Measurements from ENCODE around the gene CLEC2D. TPM values are rescaled to one million over a fixed set of nuclear protein-coding genes. Genes with fewer than 3 reads are reported as not detected.

Gene CLEC2D
- total and polyA plus RNA-seq, 2 donors (not counting 3 experiments of a cell fraction or from before 2014, with no cell fraction given), result 1.8 to 4.1 TPM

DNA sequence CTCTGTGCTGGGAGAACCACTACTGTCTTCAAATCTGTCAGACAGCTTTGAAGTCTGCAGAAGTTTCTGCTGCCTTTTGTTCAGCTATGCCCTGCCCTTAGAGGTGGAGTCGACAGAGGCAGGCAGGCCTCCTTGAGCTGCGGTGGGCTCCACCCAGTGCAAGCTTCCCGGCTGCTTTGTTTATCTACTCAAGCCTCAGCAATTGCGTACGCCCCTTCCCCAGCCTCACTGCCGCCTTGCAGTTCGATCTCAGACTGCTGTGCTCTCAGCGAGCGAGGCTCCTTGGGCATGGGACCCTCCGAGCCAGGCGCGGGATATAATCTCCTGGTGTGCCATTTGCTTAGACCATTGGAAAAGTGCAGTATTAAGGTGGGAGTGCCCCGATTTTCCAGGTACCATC is 36.7 kb upstream of the CLEC2D start:
- Histone ChIP-seq H3K27me3 (ENCODE audit: control insufficient read depth in 2 of 2, insufficient read depth in 2 of 2, low read length in 2 of 2) (no peaks in the 10 kb centered on the region), H3K36me3 (ENCODE audit: control insufficient read depth in 2 of 2, extremely low read depth in 1 of 2, insufficient read depth in 2 of 2, low read length in 2 of 2) (no peaks in the 10 kb centered on the region), H3K79me2 (ENCODE audit: control insufficient read depth, insufficient read depth, low read length) (no peaks in the 10 kb centered on the region), H3K9ac (replicated peaks; ENCODE audit: extremely low read depth, insufficient read depth, low read length) (no peak overlapping the region), H3K9me3 (replicated peaks; ENCODE audit: control insufficient read depth, insufficient read depth, low read length) (no peaks in the 10 kb centered on the region), H3K4me3 (replicated peaks in 1 of 3; ENCODE audit: insufficient read depth in 1 of 3, low read depth in 1 of 3, low read length in 3 of 3) (no peak overlapping the region), H4K20me1 (replicated peaks; ENCODE audit: control insufficient read depth, extremely low read depth, insufficient read depth, low read length) (no peaks in the 10 kb centered on the region), H2AFZ (ENCODE audit: low read depth, low read length) (no peak overlapping the region), H3K4me2 (ENCODE audit: insufficient read depth, low read length) (no peak overlapping the region), H3K9me1 (replicated peaks; ENCODE audit: control insufficient read depth, extremely low read depth, insufficient read depth, low read length) (no peaks in the 10 kb centered on the region), H3K27ac (ENCODE audit: insufficient read depth, low read depth, low read length) (no peak overlapping the region), H3K4me1 (ENCODE audit: control insufficient read depth, extremely low read depth, insufficient read depth, low read length) (no peaks in the 10 kb centered on the region)
- intact Hi-C loops (cut with micrococcal nuclease), result loop anchor here (5.0 kb wide), 1 partner anchor 295 kb away; no protein-coding TSS in a partner anchor
- POLR2A ChIA-PET, result no interaction called here
- DNase-seq (ENCODE audit: low read depth, low spot score) (no peak), FAIRE-seq (no peak)
- dilution Hi-C loops (cut with MboI; ENCODE audit: extremely low pct_ligation_motif_present, low sequenced_read_pairs), result no loop called here
- BruUV-seq (replicated peaks), result no TSS peak
- TF ChIP-seq EZH2 (IDR thresholded peaks at IDR 0.05; ENCODE audit: borderline replicate concordance, low read depth, low read length, severe bottlenecking), result no peak
- no peak for TF ChIP-seq POLR2A (IDR thresholded peaks at IDR 0.05; ENCODE audit: low read depth, low read length)
- no peak for TF ChIP-seq JUN (IDR thresholded peaks at IDR 0.05; ENCODE audit: borderline replicate concordance, insufficient read depth, insufficient read length, low read depth)
- no peak for TF ChIP-seq FOS (IDR thresholded peaks at IDR 0.05; ENCODE audit: borderline replicate concordance, insufficient read depth, low read length)
- no peak for TF ChIP-seq POLR2AphosphoS5 (IDR thresholded peaks at IDR 0.05; ENCODE audit: insufficient read depth, low read depth, low read length)
- no peak for TF ChIP-seq GATA2 (IDR thresholded peaks at IDR 0.05; ENCODE audit: insufficient read depth, insufficient read length, low read depth, low read length)
- TF ChIP-seq, protein P1, sequence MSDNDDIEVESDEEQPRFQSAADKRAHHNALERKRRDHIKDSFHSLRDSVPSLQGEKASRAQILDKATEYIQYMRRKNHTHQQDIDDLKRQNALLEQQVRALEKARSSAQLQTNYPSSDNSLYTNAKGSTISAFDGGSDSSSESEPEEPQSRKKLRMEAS (IDR thresholded peaks at IDR 0.05; ENCODE audit: insufficient read depth, insufficient read length), result no peak
- TF ChIP-seq, protein P2, sequence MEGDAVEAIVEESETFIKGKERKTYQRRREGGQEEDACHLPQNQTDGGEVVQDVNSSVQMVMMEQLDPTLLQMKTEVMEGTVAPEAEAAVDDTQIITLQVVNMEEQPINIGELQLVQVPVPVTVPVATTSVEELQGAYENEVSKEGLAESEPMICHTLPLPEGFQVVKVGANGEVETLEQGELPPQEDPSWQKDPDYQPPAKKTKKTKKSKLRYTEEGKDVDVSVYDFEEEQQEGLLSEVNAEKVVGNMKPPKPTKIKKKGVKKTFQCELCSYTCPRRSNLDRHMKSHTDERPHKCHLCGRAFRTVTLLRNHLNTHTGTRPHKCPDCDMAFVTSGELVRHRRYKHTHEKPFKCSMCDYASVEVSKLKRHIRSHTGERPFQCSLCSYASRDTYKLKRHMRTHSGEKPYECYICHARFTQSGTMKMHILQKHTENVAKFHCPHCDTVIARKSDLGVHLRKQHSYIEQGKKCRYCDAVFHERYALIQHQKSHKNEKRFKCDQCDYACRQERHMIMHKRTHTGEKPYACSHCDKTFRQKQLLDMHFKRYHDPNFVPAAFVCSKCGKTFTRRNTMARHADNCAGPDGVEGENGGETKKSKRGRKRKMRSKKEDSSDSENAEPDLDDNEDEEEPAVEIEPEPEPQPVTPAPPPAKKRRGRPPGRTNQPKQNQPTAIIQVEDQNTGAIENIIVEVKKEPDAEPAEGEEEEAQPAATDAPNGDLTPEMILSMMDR (IDR thresholded peaks at IDR 0.05; ENCODE audit: extremely low read depth in 1 of 2, insufficient read depth in 1 of 2, low read depth in 1 of 2, low read length in 2 of 2), result no peak
- TF ChIP-seq MYC (IDR thresholded peaks at IDR 0.05; ENCODE audit: low read depth, low read length), result no peak
- CTCF ChIA-PET, result interaction anchor here (0.9 to 6.5 kb wide), 8 partner anchors 24 to 301 kb away, joined by 3 to 132 read pairs (median 4); no protein-coding TSS in a partner anchor

Data from endothelial cell of umbilical vein (primary cell).